NCI-H2196 (cell line): Measurements from ENCODE around the gene TNFSF18.

Source experiments
- DNase-seq: peaks from one replicate; lab custom pipeline; 2025; ENCODE audit not compliant: unreplicated experiment; lab: John Stamatoyannopoulos, UW

TNFSF18 gene

GRCh38 chr1:173039626-173040025 is 11.1 kb downstream of the TNFSF18 start:
- DNase-seq: no peak

GRCh38 chr1:173038875-173039554 is 11.7 kb downstream of the TNFSF18 start:
- DNase-seq: no peak

- DNase-seq: no peak
Observed at GRCh38 chr1:173024543-173024942, 26.2 kb downstream of the TNFSF18 start.

- DNase-seq: no peak
Observed at GRCh38 chr1:173023343-173023742, 27.4 kb downstream of the TNFSF18 start.

GRCh38 chr1:173020138-173020750 is 30.5 kb downstream of the TNFSF18 start:
- no peak for DNase-seq

GRCh38 chr1:173017792-173018191 is 32.9 kb downstream of the TNFSF18 start:
- no peak for DNase-seq

- no peak for DNase-seq
Observed at GRCh38 chr1:173016419-173016818, 34.3 kb downstream of the TNFSF18 start.

- DNase-seq: no peak
Observed at GRCh38 chr1:173015629-173016028, 35.1 kb downstream of the TNFSF18 start.

GRCh38 chr1:173014160-173014559 is 36.6 kb downstream of the TNFSF18 start:
- no peak for DNase-seq

GRCh38 chr1:173012126-173012525 is 38.6 kb downstream of the TNFSF18 start:
- no peak for DNase-seq

- no peak for DNase-seq
Observed at GRCh38 chr1:173009597-173009996, 41.1 kb downstream of the TNFSF18 start.

GRCh38 chr1:173005196-173005864 is 45.4 kb downstream of the TNFSF18 start:
- DNase-seq: no peak

- DNase-seq: no peak
Observed at GRCh38 chr1:173002891-173003838, 47.6 kb downstream of the TNFSF18 start.

- no peak for DNase-seq
Observed at GRCh38 chr1:172999349-172999748, 51.4 kb downstream of the TNFSF18 start.

GRCh38 chr1:172997941-172998361 is 52.8 kb downstream of the TNFSF18 start:
- DNase-seq: no peak

- no peak for DNase-seq
Observed at GRCh38 chr1:172993640-172994039, 57.1 kb downstream of the TNFSF18 start.

- no peak for DNase-seq
Observed at GRCh38 chr1:172991674-172992400, 58.9 kb downstream of the TNFSF18 start.

GRCh38 chr1:172990598-172991215 is 60.0 kb downstream of the TNFSF18 start:
- DNase-seq: no peak
